Astrocyte (in vitro differentiated cells and primary cell): Measurements from ENCODE around the gene AKR1C3.

Experiments used
- CTCF ChIP-seq: IDR thresholded peaks from 2 replicates; pipeline ENCODE4 v1.5.1; 2011; ENCODE audit warnings: low read depth, mild to moderate bottlenecking, inconsistent platforms, low read length, moderate library complexity; ENCODE audit not compliant: insufficient read depth
- EZH2 ChIP-seq: IDR thresholded peaks from 2 replicates; pipeline ENCODE4 v1.6.1; 2012; ENCODE audit warnings: mild to moderate bottlenecking, low read length, inconsistent platforms; ENCODE audit not compliant: insufficient read depth

- TF ChIP-seq CTCF (no peak), EZH2 (no peak)
Measured at GRCh38 chr10:5151076-5151475, 56.9 kb downstream of the AKR1C3 start.
